ENCODE data around the gene NACAD.
"Not testable (repeated sequence)": the region's sequence is repeated elsewhere in the genome, so short reads cannot be mapped to it uniquely, and the experiment has no call there.

NACAD gene

DNA sequence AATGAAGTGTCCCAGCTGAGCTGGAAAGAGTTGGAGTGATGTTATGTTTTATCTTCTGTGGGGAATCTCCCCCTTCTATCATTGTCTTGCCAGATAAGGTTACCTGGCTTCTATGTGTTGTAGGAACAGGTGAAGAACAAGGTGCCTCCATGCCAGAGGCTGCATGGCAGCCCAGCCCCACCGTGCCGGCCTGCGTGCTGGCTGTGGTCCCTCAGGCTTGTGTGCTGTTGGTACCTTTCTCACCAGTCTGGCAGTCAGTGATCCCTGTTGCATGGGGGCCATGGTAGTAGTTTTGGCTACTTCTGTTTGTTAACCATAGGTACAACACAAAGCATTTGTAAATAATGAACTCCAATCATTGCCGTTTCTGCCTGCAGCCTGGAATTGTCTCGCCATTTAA lies 50.9 kb downstream of the NACAD start:
- no peak for TF ChIP-seq MYC (IDR thresholded peaks at IDR 0.05; ENCODE audit: low read depth, low read length)
- no peak overlapping the region for H3K4me3 ChIP-seq (ENCODE audit: low read depth, low read length)

DNA sequence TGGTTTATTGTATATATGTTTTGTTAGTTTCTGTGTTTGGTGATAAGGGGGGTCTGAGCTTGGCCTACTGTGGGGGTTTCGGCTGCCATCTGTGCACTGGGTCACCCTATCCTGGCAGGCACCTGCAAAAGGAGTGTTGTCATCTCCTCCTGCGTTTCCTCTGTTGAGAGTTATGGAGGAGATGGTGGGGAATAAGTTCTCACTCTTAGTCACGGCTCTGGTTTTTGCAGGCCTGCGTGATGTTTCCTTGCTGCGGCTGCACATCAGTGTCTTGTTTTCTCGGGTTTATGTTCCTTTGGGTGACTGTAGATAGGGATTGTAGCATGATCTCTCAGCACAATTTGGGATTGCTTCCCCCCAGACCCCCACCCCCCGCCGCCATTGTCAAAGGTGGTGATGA lies 52.0 kb downstream of the NACAD start:
- no peak overlapping the region for H3K4me3 ChIP-seq (ENCODE audit: low read depth, low read length)
- DNase-seq (ENCODE audit: low read depth): no peak
- TF ChIP-seq, protein P1, sequence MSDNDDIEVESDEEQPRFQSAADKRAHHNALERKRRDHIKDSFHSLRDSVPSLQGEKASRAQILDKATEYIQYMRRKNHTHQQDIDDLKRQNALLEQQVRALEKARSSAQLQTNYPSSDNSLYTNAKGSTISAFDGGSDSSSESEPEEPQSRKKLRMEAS (IDR thresholded peaks at IDR 0.05; ENCODE audit: low read depth, low read length): no peak
- TF ChIP-seq MYC (IDR thresholded peaks at IDR 0.05; ENCODE audit: low read depth, low read length) (no peak), POLR2A (IDR thresholded peaks at IDR 0.05; ENCODE audit: extremely low read depth, insufficient read length) (no peak)
- TF ChIP-seq, protein P2, sequence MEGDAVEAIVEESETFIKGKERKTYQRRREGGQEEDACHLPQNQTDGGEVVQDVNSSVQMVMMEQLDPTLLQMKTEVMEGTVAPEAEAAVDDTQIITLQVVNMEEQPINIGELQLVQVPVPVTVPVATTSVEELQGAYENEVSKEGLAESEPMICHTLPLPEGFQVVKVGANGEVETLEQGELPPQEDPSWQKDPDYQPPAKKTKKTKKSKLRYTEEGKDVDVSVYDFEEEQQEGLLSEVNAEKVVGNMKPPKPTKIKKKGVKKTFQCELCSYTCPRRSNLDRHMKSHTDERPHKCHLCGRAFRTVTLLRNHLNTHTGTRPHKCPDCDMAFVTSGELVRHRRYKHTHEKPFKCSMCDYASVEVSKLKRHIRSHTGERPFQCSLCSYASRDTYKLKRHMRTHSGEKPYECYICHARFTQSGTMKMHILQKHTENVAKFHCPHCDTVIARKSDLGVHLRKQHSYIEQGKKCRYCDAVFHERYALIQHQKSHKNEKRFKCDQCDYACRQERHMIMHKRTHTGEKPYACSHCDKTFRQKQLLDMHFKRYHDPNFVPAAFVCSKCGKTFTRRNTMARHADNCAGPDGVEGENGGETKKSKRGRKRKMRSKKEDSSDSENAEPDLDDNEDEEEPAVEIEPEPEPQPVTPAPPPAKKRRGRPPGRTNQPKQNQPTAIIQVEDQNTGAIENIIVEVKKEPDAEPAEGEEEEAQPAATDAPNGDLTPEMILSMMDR (IDR thresholded peaks at IDR 0.05; ENCODE audit: low read depth, low read length): no peak

More for the DNA sequence above, 50.9 kb downstream of the NACAD start:
- DNase-seq (ENCODE audit: low read depth): no peak

DNA sequence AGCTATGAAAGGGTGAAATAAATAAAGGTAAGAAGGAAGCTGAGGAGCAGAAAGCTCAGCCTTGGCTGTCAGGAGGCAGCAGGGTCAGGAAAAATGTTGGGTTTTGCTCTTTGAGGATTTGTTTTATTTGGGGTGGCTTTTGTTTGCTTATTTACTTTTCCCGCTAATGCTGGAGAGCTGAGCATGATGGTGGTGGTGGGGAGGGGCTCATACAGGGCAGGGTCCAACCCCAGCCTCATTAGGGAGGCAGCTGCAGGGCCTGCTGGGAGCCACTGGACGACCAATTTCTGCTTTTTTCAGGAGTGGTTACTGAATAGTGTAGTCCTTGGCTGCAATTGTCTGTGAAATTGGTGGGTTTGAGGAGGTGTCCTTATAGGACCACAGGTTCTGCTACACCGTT lies 52.5 kb downstream of the NACAD start:
- no peak for DNase-seq (ENCODE audit: low read depth)
- TF ChIP-seq MYC (IDR thresholded peaks at IDR 0.05; ENCODE audit: low read depth, low read length) (no peak), POLR2A (IDR thresholded peaks at IDR 0.05; ENCODE audit: extremely low read depth, insufficient read length) (no peak)
- TF ChIP-seq, protein P1 (IDR thresholded peaks at IDR 0.05; ENCODE audit: low read depth, low read length): no peak
- TF ChIP-seq, protein P2 (IDR thresholded peaks at IDR 0.05; ENCODE audit: low read depth, low read length): no peak
- H3K4me3 ChIP-seq (ENCODE audit: low read depth, low read length): no peak overlapping the region

DNA sequence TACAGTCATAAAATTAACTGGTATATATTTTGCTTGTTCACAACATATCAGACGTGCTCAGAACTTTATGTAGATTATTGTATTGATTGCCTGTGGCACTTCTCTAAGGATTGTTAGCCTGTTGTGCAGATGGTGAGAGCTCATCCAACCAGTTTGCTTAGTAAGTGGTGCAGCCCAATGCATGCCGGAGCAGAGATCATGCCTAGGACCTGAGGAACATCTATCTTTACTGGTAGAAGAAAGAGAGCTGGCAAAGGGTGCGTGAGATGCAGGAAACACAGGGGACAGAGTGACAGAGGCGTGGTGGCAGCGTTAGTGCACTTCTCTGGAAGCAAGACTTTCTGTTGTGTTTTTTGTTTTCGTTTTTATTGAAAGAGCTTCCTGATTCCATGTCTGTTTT lies 52.9 kb downstream of the NACAD start:
- no peak overlapping the region for H3K4me3 ChIP-seq (ENCODE audit: low read depth, low read length)
- no peak for DNase-seq (ENCODE audit: low read depth)
- TF ChIP-seq, protein P2 (IDR thresholded peaks at IDR 0.05; ENCODE audit: low read depth, low read length): no peak
- TF ChIP-seq, protein P1 (IDR thresholded peaks at IDR 0.05; ENCODE audit: low read depth, low read length): no peak
- TF ChIP-seq POLR2A (IDR thresholded peaks at IDR 0.05; ENCODE audit: extremely low read depth, insufficient read length) (no peak), MYC (IDR thresholded peaks at IDR 0.05; ENCODE audit: low read depth, low read length) (no peak)

DNA sequence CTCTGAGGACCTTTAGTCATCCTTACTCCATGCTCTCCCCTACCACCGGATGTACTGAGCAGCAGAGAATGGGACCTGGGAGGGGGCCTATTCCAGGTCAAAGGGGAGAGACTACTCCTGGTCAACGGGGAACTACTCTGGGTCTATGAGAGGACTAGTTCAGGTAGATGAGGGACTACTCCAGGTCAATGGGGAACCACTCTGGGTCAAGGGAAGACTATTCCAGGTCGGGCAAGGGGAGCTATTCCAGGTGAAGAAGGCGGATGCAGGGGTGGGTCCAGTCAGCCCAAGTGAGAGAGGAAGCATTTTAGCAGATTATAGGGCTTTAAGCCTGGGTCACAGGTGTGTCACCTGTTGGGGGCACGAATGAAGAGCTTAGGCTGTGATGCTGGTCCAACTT lies 53.4 kb downstream of the NACAD start:
- no peak for TF ChIP-seq MYC (IDR thresholded peaks at IDR 0.05; ENCODE audit: low read depth, low read length)
- TF ChIP-seq, protein P2 (IDR thresholded peaks at IDR 0.05; ENCODE audit: low read depth, low read length): no peak
- TF ChIP-seq, protein P1 (IDR thresholded peaks at IDR 0.05; ENCODE audit: low read depth, low read length): no peak
- no peak for TF ChIP-seq POLR2A (IDR thresholded peaks at IDR 0.05; ENCODE audit: extremely low read depth, insufficient read length)
- H3K4me3 ChIP-seq (ENCODE audit: low read depth, low read length): no peak overlapping the region
- no peak for DNase-seq (ENCODE audit: low read depth)

DNA sequence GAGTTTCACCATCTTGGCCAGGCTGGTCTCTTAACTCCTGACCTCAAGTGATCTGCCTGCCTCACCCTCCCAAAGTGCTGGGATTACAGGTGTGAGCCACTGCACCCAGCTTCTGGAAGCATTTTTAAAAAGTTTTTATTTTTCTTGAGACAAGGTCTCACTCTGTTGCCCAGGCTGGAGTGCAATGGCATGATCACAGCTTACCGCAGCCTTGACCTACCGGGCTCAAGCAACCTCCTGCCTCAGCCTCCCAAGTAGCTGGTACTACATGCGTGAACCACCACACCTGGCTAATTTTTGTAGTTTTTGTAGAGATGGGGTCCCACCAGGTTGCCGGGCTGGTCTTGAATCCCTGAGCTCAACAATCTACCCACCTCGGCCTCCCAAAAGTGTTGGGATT lies 54.1 kb downstream of the NACAD start:
- not testable (repeated sequence) for H3K4me3 ChIP-seq (ENCODE audit: low read depth, low read length); DNase-seq (ENCODE audit: low read depth)

DNA sequence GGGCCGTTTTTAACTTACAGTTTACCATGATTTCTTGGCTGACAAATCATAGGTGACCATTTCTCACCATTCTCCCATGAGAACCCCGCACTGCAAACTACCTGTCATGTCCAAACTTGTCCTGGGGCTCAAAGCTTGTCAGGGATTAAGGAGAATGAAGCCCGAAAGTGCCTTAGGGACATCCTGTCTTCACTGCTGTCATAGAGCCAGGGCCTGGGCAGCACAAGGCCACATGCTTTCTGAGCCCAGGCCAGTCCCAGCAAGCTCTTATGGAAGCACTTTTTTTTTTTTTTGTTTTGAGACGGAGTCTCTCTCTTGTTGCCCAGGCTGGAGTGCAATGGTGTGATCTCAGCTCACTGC lies 54.9 kb downstream of the NACAD start:
- TF ChIP-seq, protein P1 (IDR thresholded peaks at IDR 0.05; ENCODE audit: low read depth, low read length): no peak
- TF ChIP-seq, protein P2 (IDR thresholded peaks at IDR 0.05; ENCODE audit: low read depth, low read length): no peak
- TF ChIP-seq MYC (IDR thresholded peaks at IDR 0.05; ENCODE audit: low read depth, low read length) (no peak), POLR2A (IDR thresholded peaks at IDR 0.05; ENCODE audit: extremely low read depth, insufficient read length) (no peak)
- DNase-seq (ENCODE audit: low read depth): no peak
- no peak overlapping the region for H3K4me3 ChIP-seq (ENCODE audit: low read depth, low read length)

All from NB4 (cell line).